Upper lobe of left lung (tissue), 6 donors: ENCODE measurements around the gene DHCR24. TPM values are rescaled to one million over a fixed set of nuclear protein-coding genes. Genes with fewer than 3 reads are reported as not detected.
A peak's percentile ranks its signal among the peaks of the same experiment; 100 is the strongest.
"Not testable (repeated sequence)": the region's sequence is repeated elsewhere in the genome, so short reads cannot be mapped to it uniquely, and the experiment has no call there.

Experiments used
- ATAC-seq, 2 donors: fragments of 200-7000 bp; cut with Tn5 transposase; one replicate each; pipeline ENCODE4 v1.9.1; 2022; ENCODE audit warnings: mild to moderate bottlenecking in 2 of 2, moderate library complexity in 2 of 2; ENCODE audit not compliant: low FRiP score in 2 of 2
- DNase-seq, 2 donors: peaks; one replicate each; pipeline ENCODE4 v3.0.0-alpha.2; 2019 to 2020
- H3K27ac ChIP-seq, 4 donors: fragments of 200-600 bp; sonication (generic); one replicate each; pipeline ENCODE4 v1.5.1; 2016 to 2019
- H3K27me3 ChIP-seq, 4 donors: fragments of 200-600 bp; sonication (generic); one replicate each; pipeline ENCODE4 v1.5.1; 2017 to 2019
- H3K36me3 ChIP-seq, 4 donors: fragments of 200-600 bp; sonication (generic); one replicate each; pipeline ENCODE4 v1.5.1; 2016 to 2019
- H3K4me1 ChIP-seq, 4 donors: fragments of 200-600 bp; sonication (generic); one replicate each; pipeline ENCODE4 v1.5.1; 2018 to 2019
- H3K4me3 ChIP-seq, 4 donors: fragments of 200-600 bp; sonication (generic); one replicate each; pipeline ENCODE4 v1.5.1; 2017 to 2019; ENCODE audit warnings: mild to moderate bottlenecking in 2 of 4, moderate library complexity in 1 of 4
- H3K9me3 ChIP-seq, 4 donors: fragments of 200-600 bp; sonication (generic); one replicate each; pipeline ENCODE4 v1.5.1; 2018 to 2019
- CTCF ChIP-seq, 6 experiments: fragments of 450-650 bp in 4 of 6; fragments of 200-600 bp in 2 of 6; sonication (generic) in 2 of 6; IDR thresholded peaks; one replicate each; pipeline ENCODE4 v1.5.1; 2016 to 2019; ENCODE audit warnings: antibody characterized with exemption in 6 of 6
- EP300 ChIP-seq, 4 donors: sonication (generic); formaldehyde crosslinking; IDR thresholded peaks; one replicate each; pipeline ENCODE4 v1.5.1; 2017; ENCODE audit warnings: antibody characterized with exemption in 4 of 4, control low read depth in 2 of 4
- POLR2A ChIP-seq, 4 donors: fragments of 450-650 bp; IDR thresholded peaks; one replicate each; pipeline ENCODE4 v1.5.1; 2016 to 2017; ENCODE audit warnings: antibody characterized with exemption in 4 of 4, mild to moderate bottlenecking in 2 of 4
- POLR2AphosphoS5 ChIP-seq, 2 donors: sonication (generic); formaldehyde crosslinking; IDR thresholded peaks; one replicate each; pipeline ENCODE4 v1.5.1; 2017; ENCODE audit warnings: antibody characterized with exemption in 2 of 2
- WGBS, 2 donors: methylation state at CpG; one replicate each; pipeline ENCODE4 v1.1.5; 2017 to 2018; 5-methylcytosine and 5-hydroxymethylcytosine counted together
- total RNA-seq, 6 donors: library from RNA; depleted of rRNA in 4 of 6; stranded (reverse); fragments of >200 nt in 4 of 6; gene quantifications; one replicate each; pipeline versions ENCODE4 v1.1.0 to v1.2.1, GENCODE V29; 2016 to 2021
- donor health status: DM: no; HTN: no; CAD: no; lungs with moderate emphysema.
- donor health status: DM: no; HTN: yes; CAD: no; lungs with severe emphysema.

Gene DHCR24
- total RNA-seq, 6 donors from 2014 or later = 188 to 863 (median 555) TPM

GRCh38 chr1:54884135-54884586 lies 2.8 kb downstream of the DHCR24 start:
- Histone ChIP-seq H3K27ac (peak overlapping the region; percentile 7 to 86 (median 70)), H3K4me3 (peak overlapping the region in 3 of 4 donors; percentile 81 to 94 (median 90)), H3K36me3 (peaks cover 0 to 9% (median 0%) of the 10 kb centered on the region in 4 donors), H3K4me1 (peaks cover 0 to 48% (median 44%) of the 10 kb centered on the region in 4 donors), H3K9me3 (no peaks in the 10 kb centered on the region), H3K27me3 (no peaks in the 10 kb centered on the region)
- no peak for ATAC-seq
- TF ChIP-seq POLR2AphosphoS5 (IDR thresholded peaks at IDR 0.05) = no peak
- no peak for TF ChIP-seq EP300 (IDR thresholded peaks at IDR 0.05)
- no peak for TF ChIP-seq CTCF (IDR thresholded peaks at IDR 0.05)
- no peak for TF ChIP-seq POLR2A (IDR thresholded peaks at IDR 0.05)
- no peak for DNase-seq
- 23 to 37% methylated on average over 3 of the region's 3 CpGs for WGBS, 2 donors

GRCh38 chr1:54883349-54884102 lies 3.5 kb downstream of the DHCR24 start:
- TF ChIP-seq CTCF (IDR thresholded peaks at IDR 0.05) (no peak), EP300 (IDR thresholded peaks at IDR 0.05) (peak in 1 of 4 donors; percentile 68), POLR2AphosphoS5 (IDR thresholded peaks at IDR 0.05) (peak in 1 of 2 donors; percentile 23), POLR2A (IDR thresholded peaks at IDR 0.05) (peak in 1 of 4 donors; percentile 6)
- DNase-seq (peak in 1 of 2 donors; percentile 76), ATAC-seq (no peak)
- Histone ChIP-seq H3K9me3 (no peaks in the 10 kb centered on the region), H3K36me3 (peaks cover 0 to 9% (median 0%) of the 10 kb centered on the region in 4 donors), H3K27me3 (no peaks in the 10 kb centered on the region), H3K27ac (peak overlapping the region; percentile 7 to 86 (median 70)), H3K4me3 (peak overlapping the region in 3 of 4 donors; percentile 81 to 94 (median 90)), H3K4me1 (peaks cover 0 to 48% (median 42%) of the 10 kb centered on the region in 4 donors)
- WGBS, 2 donors = 68 to 71% methylated on average over 9 to 10 of the region's 10 CpGs

GRCh38 chr1:54882519-54882918 lies 4.5 kb downstream of the DHCR24 start:
- Histone ChIP-seq H3K9me3 (no peaks in the 10 kb centered on the region), H3K27ac (peak overlapping the region in 2 of 4 donors; percentile 14 to 86), H3K36me3 (peaks cover 0 to 10% (median 2%) of the 10 kb centered on the region in 4 donors), H3K27me3 (no peaks in the 10 kb centered on the region), H3K4me3 (peak overlapping the region in 1 of 4 donors; percentile 9), H3K4me1 (peaks cover 0 to 40% (median 36%) of the 10 kb centered on the region in 4 donors)
- ATAC-seq (no peak), DNase-seq (no peak)
- 79 to 90% methylated on average over 1 of the region's 1 CpG for WGBS, 2 donors
- TF ChIP-seq POLR2AphosphoS5 (IDR thresholded peaks at IDR 0.05) = no peak
- no peak for TF ChIP-seq POLR2A (IDR thresholded peaks at IDR 0.05)
- TF ChIP-seq EP300 (IDR thresholded peaks at IDR 0.05) = no peak
- TF ChIP-seq CTCF (IDR thresholded peaks at IDR 0.05) = no peak

GRCh38 chr1:54881604-54882003 lies 5.4 kb downstream of the DHCR24 start:
- WGBS, 2 donors = 80 to 91% methylated on average over 2 of the region's 2 CpGs
- not testable (repeated sequence) for H3K9me3 ChIP-seq, ATAC-seq, H3K27me3 ChIP-seq, H3K27ac ChIP-seq, DNase-seq, H3K4me3 ChIP-seq
- Histone ChIP-seq H3K4me1 (peaks cover 0 to 35% (median 33%) of the 10 kb centered on the region in 4 donors), H3K36me3 (peaks cover 0 to 12% (median 2%) of the 10 kb centered on the region in 4 donors)

- ATAC-seq (no peak), DNase-seq (no peak)
- 53 to 65% methylated on average over 1 of the region's 1 CpG for WGBS, 2 donors
- Histone ChIP-seq H3K9me3 (no peaks in the 10 kb centered on the region), H3K36me3 (peaks cover 0 to 22% (median 15%) of the 10 kb centered on the region in 4 donors), H3K4me1 (peaks cover 0 to 41% (median 36%) of the 10 kb centered on the region in 4 donors), H3K4me3 (no peak overlapping the region), H3K27ac (no peak overlapping the region), H3K27me3 (no peaks in the 10 kb centered on the region)
- TF ChIP-seq EP300 (IDR thresholded peaks at IDR 0.05) = no peak
- TF ChIP-seq POLR2A (IDR thresholded peaks at IDR 0.05) = no peak
- TF ChIP-seq CTCF (IDR thresholded peaks at IDR 0.05) = no peak
- TF ChIP-seq POLR2AphosphoS5 (IDR thresholded peaks at IDR 0.05) = no peak
Measured at GRCh38 chr1:54879872-54880271, 7.1 kb downstream of the DHCR24 start.
